ENCODE measurements around the gene PRKCI. TPM values are rescaled to one million over a fixed set of nuclear protein-coding genes. Genes with fewer than 3 reads are reported as not detected.

The PRKCI gene
- total and polyA plus RNA-seq, 2 donors: 21.9 to 23.1 TPM

GRCh38 chr3:170296703-170297102 is 74.5 kb downstream of the PRKCI start:
- Histone ChIP-seq H3K4me1 (ENCODE audit: control insufficient read depth in 2 of 2, insufficient read depth in 2 of 2, low read length in 2 of 2) (no peaks in the 10 kb centered on the region), H3K9me3 (ENCODE audit: control insufficient read depth in 2 of 2, insufficient read depth in 1 of 2, low read length in 1 of 2) (no peaks in the 10 kb centered on the region), H3K4me3 (ENCODE audit: low read length in 2 of 2) (no peak overlapping the region), H3K27me3 (ENCODE audit: control insufficient read depth in 2 of 2, insufficient read depth in 1 of 2, low read length in 1 of 2) (no peaks in the 10 kb centered on the region), H3K27ac (ENCODE audit: low read depth in 1 of 2, low read length in 1 of 2) (no peak overlapping the region), H3K36me3 (ENCODE audit: control insufficient read depth in 2 of 2, insufficient read depth in 2 of 2, low read length in 1 of 2) (peaks cover 5 to 21% of the 10 kb centered on the region in 2 donors)
- no peak for DNase-seq (ENCODE audit: low read depth in 6 of 9, low spot score in 9 of 9)

- Histone ChIP-seq H3K27ac (ENCODE audit: low read depth in 1 of 2, low read length in 1 of 2) (no peak overlapping the region), H3K4me3 (ENCODE audit: low read length in 2 of 2) (no peak overlapping the region), H3K4me1 (ENCODE audit: control insufficient read depth in 2 of 2, insufficient read depth in 2 of 2, low read length in 2 of 2) (no peaks in the 10 kb centered on the region), H3K9me3 (ENCODE audit: control insufficient read depth in 2 of 2, insufficient read depth in 1 of 2, low read length in 1 of 2) (no peaks in the 10 kb centered on the region), H3K27me3 (ENCODE audit: control insufficient read depth in 2 of 2, insufficient read depth in 1 of 2, low read length in 1 of 2) (no peaks in the 10 kb centered on the region), H3K36me3 (ENCODE audit: control insufficient read depth in 2 of 2, insufficient read depth in 2 of 2, low read length in 1 of 2) (peaks cover 0 to 16% of the 10 kb centered on the region in 2 donors)
- no peak for DNase-seq (ENCODE audit: low read depth in 6 of 9, low spot score in 9 of 9)
- WGBS: 89% methylated on average over 3 of the region's 3 CpGs
These were observed 79.2 kb downstream of the PRKCI start for GRCh38 chr3:170301405-170301804.

- Histone ChIP-seq H3K4me1 (ENCODE audit: control insufficient read depth in 2 of 2, insufficient read depth in 2 of 2, low read length in 2 of 2) (no peaks in the 10 kb centered on the region), H3K27ac (ENCODE audit: low read depth in 1 of 2, low read length in 1 of 2) (no peak overlapping the region), H3K27me3 (ENCODE audit: control insufficient read depth in 2 of 2, insufficient read depth in 1 of 2, low read length in 1 of 2) (no peaks in the 10 kb centered on the region), H3K9me3 (ENCODE audit: control insufficient read depth in 2 of 2, insufficient read depth in 1 of 2, low read length in 1 of 2) (no peaks in the 10 kb centered on the region), H3K36me3 (ENCODE audit: control insufficient read depth in 2 of 2, insufficient read depth in 2 of 2, low read length in 1 of 2) (peaks cover 0 to 16% of the 10 kb centered on the region in 2 donors), H3K4me3 (ENCODE audit: low read length in 2 of 2) (no peak overlapping the region)
- WGBS: 96% methylated on average over 1 of the region's 1 CpG
- no peak for DNase-seq (ENCODE audit: low read depth in 6 of 9, low spot score in 9 of 9)
These were observed 79.8 kb downstream of the PRKCI start for GRCh38 chr3:170302008-170302407.

GRCh38 chr3:170306015-170306414 is 83.8 kb downstream of the PRKCI start:
- Histone ChIP-seq H3K36me3 (ENCODE audit: control insufficient read depth in 2 of 2, insufficient read depth in 2 of 2, low read length in 1 of 2) (peaks cover 0 to 8% of the 10 kb centered on the region in 2 donors), H3K4me3 (ENCODE audit: low read length in 2 of 2) (no peak overlapping the region), H3K27ac (ENCODE audit: low read depth in 1 of 2, low read length in 1 of 2) (no peak overlapping the region), H3K27me3 (ENCODE audit: control insufficient read depth in 2 of 2, insufficient read depth in 1 of 2, low read length in 1 of 2) (no peaks in the 10 kb centered on the region), H3K9me3 (ENCODE audit: control insufficient read depth in 2 of 2, insufficient read depth in 1 of 2, low read length in 1 of 2) (no peaks in the 10 kb centered on the region), H3K4me1 (ENCODE audit: control insufficient read depth in 2 of 2, insufficient read depth in 2 of 2, low read length in 2 of 2) (no peaks in the 10 kb centered on the region)
- WGBS: 96% methylated on average over 2 of the region's 2 CpGs
- DNase-seq (ENCODE audit: low read depth in 6 of 9, low spot score in 9 of 9): no peak

DNA sequence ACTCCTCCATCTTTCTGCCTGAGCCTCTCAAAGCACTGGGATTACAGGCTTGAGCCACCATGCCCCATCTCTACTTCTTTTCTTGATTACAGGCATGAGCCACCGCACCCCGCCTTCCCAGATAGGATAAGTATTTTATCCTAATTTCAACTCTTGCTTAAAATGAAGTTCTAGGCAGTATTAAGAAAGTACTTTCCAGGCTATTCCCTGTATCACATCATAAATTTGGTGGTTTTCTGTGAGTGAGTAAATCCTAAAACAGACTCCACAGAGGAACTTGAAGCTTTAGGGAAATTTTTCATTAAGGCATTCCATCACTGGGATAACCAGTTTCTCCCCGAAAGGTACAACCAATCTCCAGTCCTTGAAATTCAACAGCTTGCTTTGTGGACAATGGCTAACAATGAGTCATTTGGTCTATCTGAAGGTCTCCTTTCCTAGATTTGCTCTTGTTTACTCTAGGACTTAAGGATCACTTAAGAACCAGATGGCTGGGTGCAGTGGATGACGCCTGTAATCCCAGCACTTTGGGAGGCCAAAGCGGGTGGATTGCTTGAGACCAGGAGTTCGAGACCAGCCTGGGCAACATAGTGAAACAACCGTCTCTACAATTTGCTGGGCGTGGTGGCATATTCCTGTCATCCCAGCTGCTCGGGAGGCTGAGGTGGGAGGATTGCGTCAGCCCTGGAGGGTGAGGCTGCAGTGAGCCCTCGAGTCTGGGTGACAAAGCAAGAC is 85.6 kb downstream of the PRKCI start:
- no peaks in the 10 kb centered on the region for H3K4me1 ChIP-seq (ENCODE audit: control insufficient read depth in 2 of 2, insufficient read depth in 2 of 2, low read length in 2 of 2)
- H3K9me3 ChIP-seq (ENCODE audit: control insufficient read depth in 2 of 2, insufficient read depth in 1 of 2, low read length in 1 of 2): no peaks in the 10 kb centered on the region
- WGBS: 96% methylated on average over 11 of the region's 11 CpGs
- H3K27me3 ChIP-seq (ENCODE audit: control insufficient read depth in 2 of 2, insufficient read depth in 1 of 2, low read length in 1 of 2): no peaks in the 10 kb centered on the region
- H3K36me3 ChIP-seq (ENCODE audit: control insufficient read depth in 2 of 2, insufficient read depth in 2 of 2, low read length in 1 of 2): no peaks in the 10 kb centered on the region
- no peak overlapping the region for H3K27ac ChIP-seq (ENCODE audit: low read depth in 1 of 2, low read length in 1 of 2)
- no peak overlapping the region for H3K4me3 ChIP-seq (ENCODE audit: low read length in 2 of 2)
- DNase-seq (ENCODE audit: low read depth in 6 of 9, low spot score in 9 of 9): no peak

- Histone ChIP-seq H3K9me3 (ENCODE audit: control insufficient read depth in 2 of 2, insufficient read depth in 1 of 2, low read length in 1 of 2) (no peaks in the 10 kb centered on the region), H3K4me1 (ENCODE audit: control insufficient read depth in 2 of 2, insufficient read depth in 2 of 2, low read length in 2 of 2) (no peaks in the 10 kb centered on the region), H3K36me3 (ENCODE audit: control insufficient read depth in 2 of 2, insufficient read depth in 2 of 2, low read length in 1 of 2) (no peaks in the 10 kb centered on the region), H3K4me3 (ENCODE audit: low read length in 2 of 2) (no peak overlapping the region), H3K27ac (ENCODE audit: low read depth in 1 of 2, low read length in 1 of 2) (no peak overlapping the region), H3K27me3 (ENCODE audit: control insufficient read depth in 2 of 2, insufficient read depth in 1 of 2, low read length in 1 of 2) (no peaks in the 10 kb centered on the region)
- DNase-seq (ENCODE audit: low read depth in 6 of 9, low spot score in 9 of 9): no peak
- 88% methylated on average over 1 of the region's 1 CpG for WGBS
These were observed 86.8 kb downstream of the PRKCI start for GRCh38 chr3:170309046-170309445.

- Histone ChIP-seq H3K4me1 (ENCODE audit: control insufficient read depth in 2 of 2, insufficient read depth in 2 of 2, low read length in 2 of 2) (no peaks in the 10 kb centered on the region), H3K36me3 (ENCODE audit: control insufficient read depth in 2 of 2, insufficient read depth in 2 of 2, low read length in 1 of 2) (no peaks in the 10 kb centered on the region), H3K27me3 (ENCODE audit: control insufficient read depth in 2 of 2, insufficient read depth in 1 of 2, low read length in 1 of 2) (no peaks in the 10 kb centered on the region), H3K27ac (ENCODE audit: low read depth in 1 of 2, low read length in 1 of 2) (no peak overlapping the region), H3K9me3 (ENCODE audit: control insufficient read depth in 2 of 2, insufficient read depth in 1 of 2, low read length in 1 of 2) (no peaks in the 10 kb centered on the region), H3K4me3 (ENCODE audit: low read length in 2 of 2) (no peak overlapping the region)
- WGBS: 89% methylated on average over 3 of the region's 3 CpGs
- no peak for DNase-seq (ENCODE audit: low read depth in 6 of 9, low spot score in 9 of 9)
These were observed 95.7 kb downstream of the PRKCI start for GRCh38 chr3:170317954-170318353.

DNA sequence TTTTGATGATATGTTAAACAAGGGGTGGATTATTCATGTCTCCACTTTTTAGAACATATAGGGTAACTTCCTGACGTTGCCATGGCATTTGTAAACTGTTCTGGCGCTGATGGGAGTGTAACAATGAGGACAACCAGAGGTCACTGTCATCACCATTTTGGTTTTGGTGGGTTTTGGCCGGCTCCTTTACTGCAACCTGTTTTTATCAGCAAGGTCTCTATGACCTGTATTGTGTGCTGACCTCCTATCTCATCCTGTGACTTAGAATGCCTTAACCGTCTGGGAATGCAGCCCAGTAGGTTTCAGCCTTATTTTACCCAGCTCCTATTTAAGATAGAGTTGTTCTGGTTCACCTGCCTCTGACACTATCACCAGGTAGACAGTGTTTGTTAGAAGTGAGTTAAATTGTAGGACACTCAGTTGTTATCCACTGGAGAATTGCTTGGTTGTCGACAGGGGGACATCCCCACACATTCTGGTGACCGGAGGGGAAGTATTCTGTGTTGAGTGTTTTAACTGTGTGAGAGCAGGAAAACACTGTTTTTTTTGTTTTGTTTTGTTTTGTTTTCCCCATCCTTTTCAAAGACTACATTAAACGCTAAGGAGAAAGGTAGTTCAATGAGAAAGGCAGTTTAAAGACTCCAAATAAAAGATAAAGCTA is 98.4 kb downstream of the PRKCI start:
- Histone ChIP-seq H3K36me3 (ENCODE audit: control insufficient read depth in 2 of 2, insufficient read depth in 2 of 2, low read length in 1 of 2) (no peaks in the 10 kb centered on the region), H3K9me3 (ENCODE audit: control insufficient read depth in 2 of 2, insufficient read depth in 1 of 2, low read length in 1 of 2) (no peaks in the 10 kb centered on the region), H3K27me3 (ENCODE audit: control insufficient read depth in 2 of 2, insufficient read depth in 1 of 2, low read length in 1 of 2) (no peaks in the 10 kb centered on the region), H3K4me3 (ENCODE audit: low read length in 2 of 2) (no peak overlapping the region), H3K4me1 (ENCODE audit: control insufficient read depth in 2 of 2, insufficient read depth in 2 of 2, low read length in 2 of 2) (no peaks in the 10 kb centered on the region), H3K27ac (ENCODE audit: low read depth in 1 of 2, low read length in 1 of 2) (no peak overlapping the region)
- WGBS: 95% methylated on average over 7 of the region's 7 CpGs
- no peak for DNase-seq (ENCODE audit: low read depth in 6 of 9, low spot score in 9 of 9)

DNA sequence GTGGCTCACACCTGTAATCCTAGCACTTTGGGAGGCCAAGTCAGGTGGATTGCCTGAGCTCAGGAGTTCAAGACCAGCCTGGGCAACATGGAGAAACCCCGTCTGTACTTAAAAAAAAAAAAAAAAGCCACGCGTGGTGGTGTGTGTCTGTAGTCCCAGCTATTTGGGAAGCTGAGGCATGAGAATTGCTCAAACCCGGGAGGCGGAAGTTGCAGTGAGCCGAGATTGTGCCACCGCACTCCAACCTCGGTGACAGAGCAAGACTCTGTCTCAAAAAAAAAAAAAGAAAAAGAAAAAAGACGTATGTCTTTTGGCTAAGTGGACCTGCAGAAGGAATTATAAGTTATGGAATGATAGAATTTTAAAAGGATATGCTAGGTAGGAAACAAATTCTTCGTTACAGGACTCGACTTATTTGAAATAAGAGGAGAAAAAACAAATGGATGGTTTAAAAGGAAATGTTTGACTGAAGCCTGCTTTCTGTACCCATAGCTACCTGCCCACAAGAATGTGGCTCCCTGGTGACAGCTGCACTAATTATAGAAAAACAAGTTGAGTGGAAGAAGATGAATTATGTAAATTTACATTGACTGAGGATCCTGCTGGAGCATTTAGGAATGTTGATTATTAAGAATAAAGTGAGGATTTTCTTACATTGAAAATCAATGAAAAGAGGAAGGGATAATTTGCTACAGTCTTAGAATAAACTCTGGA is 99.3 kb downstream of the PRKCI start:
- Histone ChIP-seq H3K36me3 (ENCODE audit: control insufficient read depth in 2 of 2, insufficient read depth in 2 of 2, low read length in 1 of 2) (no peaks in the 10 kb centered on the region), H3K4me3 (ENCODE audit: low read length in 2 of 2) (no peak overlapping the region), H3K27me3 (ENCODE audit: control insufficient read depth in 2 of 2, insufficient read depth in 1 of 2, low read length in 1 of 2) (no peaks in the 10 kb centered on the region), H3K9me3 (ENCODE audit: control insufficient read depth in 2 of 2, insufficient read depth in 1 of 2, low read length in 1 of 2) (no peaks in the 10 kb centered on the region), H3K27ac (ENCODE audit: low read depth in 1 of 2, low read length in 1 of 2) (no peak overlapping the region), H3K4me1 (ENCODE audit: control insufficient read depth in 2 of 2, insufficient read depth in 2 of 2, low read length in 2 of 2) (no peaks in the 10 kb centered on the region)
- DNase-seq (ENCODE audit: low read depth in 6 of 9, low spot score in 9 of 9): no peak
- WGBS: 92% methylated on average over 11 of the region's 11 CpGs
